Activated CD4-positive, alpha-beta T cell treated with anti-CD3 and anti-CD28 coated beads for 1 hour (primary cell): Measurements from ENCODE around the gene METTL16.

Experiments used
- DNase-seq: peaks from one replicate; pipeline ENCODE4 v3.0.0-alpha.2; 2020

METTL16 gene

DNA sequence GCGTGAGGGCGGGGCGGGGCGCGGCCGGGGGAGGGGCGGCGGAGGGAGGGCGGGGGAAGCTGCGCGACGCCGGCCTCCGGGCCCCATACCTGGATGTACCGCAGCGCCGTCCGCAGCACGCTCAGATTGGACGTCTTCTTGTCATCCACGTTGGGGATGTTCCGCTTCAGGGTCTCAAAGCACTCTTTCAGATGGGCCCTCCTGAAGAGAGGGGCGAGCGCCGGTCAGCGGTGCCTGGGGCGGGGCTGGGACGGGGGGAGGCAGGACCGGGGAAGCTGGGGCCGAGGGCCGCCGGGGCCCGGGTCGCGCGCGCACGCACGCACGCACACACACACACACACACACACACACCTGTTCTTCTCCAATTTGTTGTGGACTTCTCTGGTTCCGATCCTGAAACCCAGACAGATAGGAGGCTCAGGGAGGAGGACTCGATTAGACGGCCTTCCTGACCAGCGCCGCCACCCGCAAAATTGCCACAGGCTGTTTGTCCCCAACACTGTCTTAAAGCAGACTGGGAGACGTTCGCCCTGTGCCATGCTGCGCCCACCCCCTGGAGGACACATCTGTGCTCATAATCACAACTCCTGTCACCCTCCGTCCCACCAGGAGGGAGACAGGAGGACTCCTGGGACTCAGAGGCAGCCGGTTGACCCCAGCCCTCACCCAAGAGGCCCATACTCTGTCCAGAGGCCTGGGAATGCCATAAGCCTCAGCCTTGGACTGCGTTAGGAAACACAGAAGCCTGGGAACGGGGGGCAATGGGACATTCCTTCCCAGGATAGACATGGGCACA is 117.5 kb downstream of the METTL16 start:
- no peak for DNase-seq

DNA sequence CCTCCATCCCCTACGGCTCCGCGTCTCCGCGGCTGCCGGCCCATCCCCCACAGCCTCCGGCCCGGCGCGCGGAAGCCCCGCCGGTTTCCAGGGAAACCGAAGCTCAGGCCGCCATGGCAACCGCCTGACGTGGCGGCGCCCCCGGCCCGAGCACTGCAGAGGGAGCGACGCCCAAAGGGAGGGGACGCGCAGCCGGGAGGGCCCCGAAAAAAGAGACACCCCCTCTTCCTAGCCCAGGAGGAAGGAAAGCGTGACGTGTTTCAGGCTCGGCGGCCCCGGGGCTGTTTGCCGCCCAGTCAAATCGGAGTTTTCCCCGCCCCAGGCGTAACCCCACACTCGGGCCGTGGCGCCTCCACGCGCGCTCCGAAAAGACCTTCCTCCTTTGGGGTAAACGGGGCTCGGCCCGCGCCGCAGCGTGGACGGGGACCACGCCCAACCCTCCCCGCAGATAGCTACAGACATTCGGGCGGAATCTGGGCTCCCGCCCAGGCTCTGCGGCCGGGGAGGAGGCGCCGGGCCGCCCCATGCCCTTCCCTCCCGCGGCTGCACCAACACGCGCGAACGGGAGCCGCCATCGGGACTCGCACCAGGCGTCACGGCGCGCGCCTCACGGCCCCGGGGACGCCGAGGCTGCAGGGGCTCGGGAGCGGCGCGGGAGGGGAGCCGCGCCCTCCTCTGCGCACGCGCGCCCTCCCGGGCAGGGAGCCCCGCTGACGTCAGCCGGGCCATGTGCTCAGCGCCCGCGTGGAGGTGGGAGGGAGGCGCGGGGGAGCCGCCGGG is 118.3 kb downstream of the METTL16 start:
- DNase-seq = peak; percentile 88

DNA sequence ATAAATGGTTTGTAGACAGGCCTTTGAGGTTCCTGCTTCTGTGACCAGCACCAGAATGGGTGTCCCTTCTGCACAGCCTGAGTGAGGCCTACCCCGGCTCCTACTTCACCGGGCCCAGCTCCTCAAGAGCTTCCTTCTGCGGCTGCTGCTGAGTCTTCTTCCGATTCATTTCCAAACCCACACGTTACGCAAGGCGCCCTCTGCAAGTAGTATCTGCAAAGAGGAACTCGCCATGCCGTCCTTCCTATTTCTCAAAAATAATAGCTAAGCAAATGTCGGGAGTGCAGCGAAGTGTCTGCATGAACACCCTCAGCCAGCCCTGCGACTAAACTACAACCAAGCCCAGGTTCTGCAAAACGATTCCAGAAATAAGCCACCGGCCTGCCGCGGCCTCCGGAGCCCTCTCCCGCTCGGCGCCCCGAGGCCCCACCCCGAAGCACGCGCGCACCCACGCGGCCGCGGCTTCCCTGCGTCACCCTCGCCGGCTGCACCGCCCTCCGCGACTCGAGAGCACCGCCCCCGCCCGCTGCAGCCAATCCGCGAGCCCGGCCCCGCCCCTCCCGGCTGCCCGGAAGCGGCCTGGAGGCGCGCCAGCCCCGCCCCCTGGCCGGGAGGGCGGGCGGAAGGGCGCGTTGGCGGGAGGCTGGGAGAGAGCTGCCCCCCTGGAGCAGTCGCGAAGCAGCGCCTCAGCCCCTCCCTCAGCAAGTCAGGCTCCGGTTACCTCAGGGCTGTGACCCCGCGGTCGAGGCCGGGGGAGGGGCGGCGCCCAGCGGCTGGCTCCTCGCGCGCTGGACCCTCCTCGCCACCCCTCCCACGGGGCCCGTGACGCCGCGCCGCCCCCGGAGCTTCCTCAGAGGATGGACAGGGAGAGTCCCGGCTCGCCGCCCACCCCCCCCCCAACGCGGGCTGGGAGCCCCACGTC is 119.2 kb downstream of the METTL16 start:
- peak; percentile 97 for DNase-seq

GRCh38 chr17:2391597-2392251 is 120.0 kb downstream of the METTL16 start:
- no peak for DNase-seq

- DNase-seq = no peak
Measured at GRCh38 chr17:2390199-2390836, 121.4 kb downstream of the METTL16 start.

DNA sequence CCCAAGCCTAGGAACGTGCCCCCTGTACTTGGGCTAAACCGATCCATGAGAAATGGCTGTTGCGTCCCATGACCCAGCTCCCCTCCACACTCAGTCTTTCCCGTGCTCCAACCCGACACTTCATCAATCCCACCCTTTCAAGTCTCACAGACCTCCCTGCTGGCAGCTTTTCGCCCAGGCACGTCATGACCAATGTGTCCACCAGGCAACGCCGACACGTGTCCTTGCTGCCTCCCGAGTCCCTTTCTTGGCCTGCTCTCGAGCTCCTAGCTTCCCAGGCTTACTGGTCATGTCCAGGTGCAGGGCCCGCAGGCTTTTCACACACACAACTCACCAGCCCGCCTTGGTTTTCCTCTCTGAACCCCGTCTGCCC is 123.0 kb downstream of the METTL16 start:
- no peak for DNase-seq

- DNase-seq = no peak
Measured at GRCh38 chr17:2388020-2388682, 123.5 kb downstream of the METTL16 start.

DNA sequence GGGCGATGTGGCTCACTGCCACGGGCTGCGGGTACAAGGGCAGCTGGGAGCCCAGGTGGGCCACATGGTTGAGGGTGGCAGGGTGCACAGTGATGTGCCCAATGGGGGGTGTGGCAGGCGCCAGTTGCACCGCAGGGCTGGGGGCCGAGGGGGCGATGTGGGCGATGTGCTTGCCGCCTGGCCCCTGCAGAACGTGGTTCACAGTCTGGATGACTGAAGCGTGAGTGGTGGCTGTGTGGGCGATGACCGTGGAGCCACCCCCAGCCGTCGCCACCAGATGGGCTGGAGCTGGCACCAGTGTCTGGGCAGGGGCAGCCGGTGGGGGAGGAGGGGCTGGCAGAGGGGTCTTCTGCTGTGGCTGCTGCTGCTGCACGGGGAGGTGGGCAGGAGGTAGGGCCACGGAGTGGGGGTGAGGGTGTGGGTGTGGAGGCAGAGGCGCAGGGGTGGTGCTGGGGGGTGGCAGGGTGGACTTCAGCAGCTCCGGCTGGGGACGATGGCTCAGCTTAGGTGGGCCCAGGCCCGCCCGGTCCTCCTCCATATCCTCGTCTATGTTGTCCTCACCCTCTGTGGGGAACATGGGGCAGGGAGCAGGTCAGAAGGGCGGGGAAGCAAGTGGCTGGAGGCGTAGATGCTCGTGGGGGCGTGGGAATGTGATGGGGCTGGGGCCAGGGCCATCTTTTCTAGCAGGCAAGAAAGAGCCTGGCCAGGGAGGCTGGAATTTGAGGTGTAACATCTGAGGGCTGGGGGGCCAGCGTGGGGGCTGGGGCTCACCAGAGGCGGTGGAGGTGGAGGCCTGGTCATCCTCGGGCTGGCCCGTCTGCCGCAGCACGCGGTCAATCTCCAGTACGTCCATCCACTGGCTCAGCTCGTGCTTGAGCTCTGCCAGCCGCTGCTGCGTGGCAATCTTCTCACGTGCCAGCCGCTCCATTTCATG is 124.3 kb downstream of the METTL16 start:
- DNase-seq = no peak

GRCh38 chr17:2386400-2387085 is 125.1 kb downstream of the METTL16 start:
- no peak for DNase-seq

GRCh38 chr17:2385240-2386210 is 126.2 kb downstream of the METTL16 start:
- DNase-seq = no peak

GRCh38 chr17:2384439-2385127 is 127.1 kb downstream of the METTL16 start:
- DNase-seq = no peak

GRCh38 chr17:2383628-2384167 is 128.0 kb downstream of the METTL16 start:
- DNase-seq = no peak

DNA sequence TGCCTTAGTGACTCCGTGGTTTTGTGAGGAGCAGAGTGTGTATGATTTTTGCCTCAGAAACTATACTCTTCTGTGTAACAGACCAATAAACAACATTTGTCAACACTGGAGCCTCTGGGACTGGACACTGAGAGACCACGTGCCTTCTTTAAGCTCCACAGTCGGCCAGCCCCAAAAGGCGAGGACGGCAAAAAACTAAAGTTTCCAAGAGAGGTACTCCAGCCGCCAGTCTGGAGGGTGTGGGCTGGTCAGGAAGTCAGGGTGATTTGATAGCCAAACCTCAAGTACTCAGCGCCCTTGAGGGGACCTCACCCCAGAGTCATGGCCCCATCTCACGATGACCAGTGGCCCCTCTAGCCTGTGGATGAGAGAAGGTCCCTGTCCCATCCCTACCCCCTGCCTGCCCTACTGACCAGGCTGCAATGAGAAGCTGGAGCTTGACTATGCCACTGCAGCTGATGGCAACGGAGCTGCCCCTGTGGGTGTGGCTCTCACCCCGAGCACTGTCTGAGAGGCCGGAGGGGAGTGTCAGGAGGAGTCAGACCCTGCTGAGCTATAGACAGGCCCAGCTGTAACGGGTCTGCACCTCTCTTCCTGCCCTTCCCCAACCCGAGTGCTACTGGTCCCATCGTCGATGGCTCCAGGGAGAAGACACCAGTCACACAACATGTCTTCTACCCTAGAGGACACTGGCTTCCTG is 130.6 kb downstream of the METTL16 start:
- DNase-seq = no peak

DNA sequence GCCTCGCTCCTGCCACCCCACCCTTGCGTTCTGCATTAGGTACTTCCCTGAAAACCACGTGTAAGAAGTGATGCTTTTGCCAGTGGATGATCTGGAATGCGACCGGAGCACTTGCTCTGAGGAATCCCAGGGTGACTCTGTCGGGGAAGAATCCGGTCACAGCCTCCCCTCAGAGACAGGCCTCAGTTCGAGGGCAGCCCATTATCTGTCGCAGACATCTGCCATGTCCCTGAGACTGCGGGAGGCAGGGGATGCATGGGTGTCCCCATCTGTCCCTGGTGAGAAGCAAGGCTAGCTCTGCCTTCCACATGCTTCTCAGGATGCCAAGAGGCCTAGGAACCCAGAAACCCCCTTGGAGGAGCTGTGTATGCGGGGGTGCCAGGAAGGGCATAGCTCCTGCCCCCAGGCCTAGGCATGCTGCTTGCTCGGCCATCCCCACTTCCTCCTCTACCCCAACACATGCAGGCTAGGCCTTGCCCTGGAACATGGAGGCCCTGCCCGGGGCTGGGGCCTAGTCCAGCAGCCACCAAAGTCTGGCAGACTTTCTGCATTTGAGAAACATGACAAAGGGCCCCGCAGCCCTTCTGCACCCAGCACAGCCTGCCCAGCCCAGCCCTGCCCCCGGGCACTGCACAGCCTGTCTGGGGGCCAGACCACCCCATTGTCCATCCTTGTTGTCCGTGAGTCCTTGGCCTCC is 131.3 kb downstream of the METTL16 start:
- DNase-seq = no peak

DNA sequence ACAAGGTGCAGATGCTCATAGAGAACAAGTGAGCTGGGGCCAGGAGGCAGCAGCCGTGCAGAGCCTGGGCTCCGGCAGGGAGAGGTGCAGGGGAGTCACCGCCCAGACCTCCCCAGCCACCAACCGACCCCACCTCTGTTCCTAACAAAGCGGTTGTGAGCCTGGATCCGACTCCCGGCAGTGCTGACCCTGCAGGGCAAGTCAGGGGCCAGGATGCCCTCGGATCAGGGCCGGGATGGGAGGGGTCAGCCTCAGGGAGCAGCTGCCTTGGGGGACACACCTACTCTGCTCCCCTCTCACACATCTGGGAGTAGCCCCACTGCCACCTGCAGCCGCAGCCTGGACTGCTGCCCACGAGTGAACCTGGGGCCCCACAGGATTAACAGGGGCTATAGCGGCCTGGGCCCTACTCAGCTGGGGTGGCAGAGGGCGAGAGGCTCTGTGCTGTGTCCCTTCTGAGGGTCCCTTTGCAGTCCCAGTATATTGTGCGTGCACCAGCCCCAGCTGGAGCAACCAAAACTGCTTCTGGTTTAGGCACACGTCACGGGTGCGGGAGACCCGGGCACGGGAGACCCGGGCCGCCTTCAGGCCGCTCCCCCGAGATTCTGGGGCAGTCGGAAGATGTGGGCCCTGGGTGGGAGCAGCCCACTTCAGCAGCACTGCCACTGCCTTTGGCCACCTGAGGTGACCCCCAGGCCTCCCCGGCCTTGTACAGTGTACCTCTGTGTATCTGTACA is 132.0 kb downstream of the METTL16 start:
- DNase-seq = no peak

- no peak for DNase-seq
Measured at GRCh38 chr17:2378905-2379304, 132.8 kb downstream of the METTL16 start.
